HCT116 (cell line): ENCODE data around the gene UFD1. TPM values are rescaled to one million over a fixed set of nuclear protein-coding genes. Genes with fewer than 3 reads are reported as not detected.

Experiments used
- ATAC-seq: fragments of 200-7000 bp; cut with Tn5 transposase; 2 replicates; pipeline ENCODE4 v1.9.1; 2020; ENCODE audit warnings: mild to moderate bottlenecking, moderate library complexity
- BruUV-seq: library from RNA; stranded (reverse); fragments of 400-500 nt; replicated peaks from 2 replicates; lab custom pipeline; 2021; lab: Mats Ljungman, UMichigan
- CTCF ChIA-PET: fragments of 300-600 bp; sonication (Branson Sonifier 250); formaldehyde crosslinking; loops from one replicate; lab custom pipeline; 2021; ENCODE audit warnings: antibody characterized with exemption; lab: Charles Lee
- POLR2A ChIA-PET: fragments of 300-600, 350-600 bp; sonication (Branson Sonifier 250); formaldehyde crosslinking; loops from one replicate; lab custom pipeline; 2021; ENCODE audit warnings: antibody characterized with exemption; lab: Charles Lee
- RAD21 ChIA-PET, 2 experiments: fragments of 300-600 bp; sonication (Branson Sonifier 250); formaldehyde crosslinking; loops; one replicate each; lab custom pipeline; 2023; ENCODE audit warnings: low total read pairs in 2 of 2; ENCODE audit not compliant: uncharacterized antibody in 2 of 2, unreplicated experiment in 2 of 2, low non-redundant PET in 1 of 2; lab: Charles Lee
- DNase-seq: peaks from one replicate; pipeline ENCODE4 v3.0.0-alpha.2; 2010; ENCODE audit warnings: low read depth, low spot score
- H2AFZ ChIP-seq: fragments of 200-600 bp; shearing (Covaris generic), sonication (generic); 2 replicates; pipeline ENCODE4 v1.6.1; 2017; ENCODE audit warnings: low read depth, mixed run types, mixed read lengths, antibody characterized with exemption, low read length; ENCODE audit not compliant: poor library complexity, severe bottlenecking
- H3K27ac ChIP-seq: 2 replicates; pipeline ENCODE4 v1.5.1; 2012; ENCODE audit warnings: low read depth, low read length
- H3K27me3 ChIP-seq: fragments of 200-600 bp; sonication (generic); 2 replicates; pipeline ENCODE4 v1.6.1; 2016; ENCODE audit warnings: mixed run types, low read length, mixed read lengths; ENCODE audit not compliant: insufficient read depth
- H3K36me3 ChIP-seq, 2 experiments: fragments of 200-500 bp in 1 of 2; fragments of 200-600 bp in 1 of 2; sonication (Bioruptor generic) in 1 of 2; sonication (generic) in 1 of 2; 2 replicates each; pipeline versions ENCODE4 v1.5.1 to v1.6.1; 2014 to 2016; ENCODE audit warnings: low read length in 2 of 2, inconsistent platforms in 1 of 2, mixed read lengths in 1 of 2, mixed run types in 1 of 2; ENCODE audit not compliant: insufficient read depth in 2 of 2, control insufficient read depth in 1 of 2
- H3K4me1 ChIP-seq, 2 experiments: fragments of 200-600 bp in 1 of 2; sonication (generic) in 1 of 2; 2 replicates each; pipeline versions ENCODE4 v1.5.1 to v1.6.1; 2012 to 2017; ENCODE audit warnings: low read length in 2 of 2, inconsistent platforms in 1 of 2, mild to moderate bottlenecking in 1 of 2, mixed read lengths in 1 of 2, mixed run types in 1 of 2, moderate library complexity in 1 of 2; ENCODE audit not compliant: insufficient read depth in 2 of 2, control insufficient read depth in 1 of 2
- H3K4me2 ChIP-seq: fragments of 200-600 bp; sonication (generic); 2 replicates; pipeline ENCODE4 v1.6.1; 2017; ENCODE audit warnings: mixed run types, low read length, mixed read lengths
- H3K4me3 ChIP-seq, 2 experiments: fragments of 200-600 bp in 1 of 2; sonication (generic) in 1 of 2; replicated peaks in 1 of 2; 2 replicates each; pipeline ENCODE4 v1.5.1; 2011 to 2016; ENCODE audit warnings: low read length in 2 of 2, control low read depth in 1 of 2, low read depth in 1 of 2, mild to moderate bottlenecking in 1 of 2, mixed read lengths in 1 of 2, mixed run types in 1 of 2
- H3K79me2 ChIP-seq: fragments of 200-600 bp; sonication (generic); 2 replicates; pipeline ENCODE4 v1.6.1; 2017; ENCODE audit warnings: mild to moderate bottlenecking, mixed run types, low read length, moderate library complexity, mixed read lengths; ENCODE audit not compliant: insufficient read depth
- H3K9ac ChIP-seq: fragments of 200-600 bp; sonication (generic); 2 replicates; pipeline ENCODE4 v1.6.1; 2016; ENCODE audit warnings: low read length, mixed read lengths
- H3K9me2 ChIP-seq: fragments of 200-600 bp; sonication (generic), shearing (Covaris generic); 2 replicates; pipeline ENCODE4 v1.6.1; 2017; ENCODE audit warnings: mixed run types, mild to moderate bottlenecking, moderate library complexity; ENCODE audit not compliant: insufficient read depth
- H3K9me3 ChIP-seq, 2 experiments: fragments of 200-500 bp in 1 of 2; fragments of 200-600 bp in 1 of 2; sonication (Bioruptor generic) in 1 of 2; sonication (generic) in 1 of 2; 2 replicates each; pipeline ENCODE4 v1.6.1; 2014 to 2017; ENCODE audit warnings: low read length in 2 of 2, mixed read lengths in 2 of 2, inconsistent platforms in 1 of 2, low read depth in 1 of 2, mild to moderate bottlenecking in 1 of 2, mixed run types in 1 of 2, moderate library complexity in 1 of 2; ENCODE audit not compliant: control insufficient read depth in 1 of 2, insufficient read depth in 1 of 2
- H4K20me1 ChIP-seq: fragments of 200-600 bp; sonication (generic), shearing (Covaris generic); 2 replicates; pipeline ENCODE4 v1.6.1; 2017; ENCODE audit warnings: mixed run types, mild to moderate bottlenecking, moderate library complexity; ENCODE audit not compliant: insufficient read depth
- ATF3 ChIP-seq: IDR thresholded peaks from 2 replicates; pipeline ENCODE4 v1.6.1; 2012
- CBX3 ChIP-seq: IDR thresholded peaks from 2 replicates; pipeline ENCODE4 v1.6.1; 2012; ENCODE audit warnings: low read depth
- CEBPB ChIP-seq: IDR thresholded peaks from 2 replicates; pipeline ENCODE4 v1.6.1; 2012; ENCODE audit warnings: low read depth
- EGR1 ChIP-seq: IDR thresholded peaks from 2 replicates; pipeline ENCODE4 v1.6.1; 2012; ENCODE audit warnings: low read depth
- ELF1 ChIP-seq: IDR thresholded peaks from 2 replicates; pipeline ENCODE4 v1.6.1; 2012; ENCODE audit warnings: low read depth, borderline replicate concordance
- EZH2 ChIP-seq: fragments of 200-600 bp; sonication (generic); IDR thresholded peaks from 2 replicates; pipeline ENCODE4 v1.6.1; 2017; ENCODE audit warnings: antibody characterized with exemption, mixed run types
- EZH2phosphoT487 ChIP-seq: fragments of 200-600 bp; IDR thresholded peaks from 2 replicates; pipeline ENCODE4 v1.6.1; 2018; ENCODE audit warnings: antibody characterized with exemption, borderline replicate concordance
- JUND ChIP-seq: IDR thresholded peaks from 2 replicates; pipeline ENCODE4 v1.6.1; 2012
- POLR2AphosphoS5 ChIP-seq: IDR thresholded peaks from 2 replicates; pipeline ENCODE4 v1.6.1; 2011; ENCODE audit warnings: mild to moderate bottlenecking, low read depth, low read length, moderate library complexity
- RAD21 ChIP-seq: IDR thresholded peaks from 2 replicates; pipeline ENCODE4 v1.6.1; 2012; ENCODE audit warnings: low read depth, mild to moderate bottlenecking
- SIN3A ChIP-seq: IDR thresholded peaks from 2 replicates; pipeline ENCODE4 v1.6.1; 2012; ENCODE audit warnings: low read depth
- SP1 ChIP-seq: IDR thresholded peaks from 2 replicates; pipeline ENCODE4 v1.6.1; 2012; ENCODE audit warnings: low read depth
- TCF7L2 ChIP-seq: IDR thresholded peaks from 2 replicates; pipeline ENCODE4 v1.7.0; 2011; ENCODE audit warnings: borderline replicate concordance, inconsistent platforms; ENCODE audit not compliant: insufficient read depth, insufficient read length; ENCODE audit errors: extremely low read depth
- YY1 ChIP-seq: IDR thresholded peaks from 2 replicates; pipeline ENCODE4 v1.6.1; 2011; ENCODE audit warnings: low read length, low read depth, moderate library complexity, mild to moderate bottlenecking; ENCODE audit not compliant: insufficient replicate concordance; ENCODE audit errors: extremely low read depth
- ZBTB33 ChIP-seq: IDR thresholded peaks from 2 replicates; pipeline ENCODE4 v1.6.1; 2011; ENCODE audit warnings: mild to moderate bottlenecking, low read length, moderate library complexity; ENCODE audit not compliant: insufficient replicate concordance; ENCODE audit errors: extremely low read depth
- ZFX ChIP-seq: fragments of 450-650 bp; IDR thresholded peaks from 2 replicates; pipeline ENCODE4 v1.6.1; 2017
- ZNF274 ChIP-seq: fragments of 200-500 bp; sonication (Bioruptor generic); IDR thresholded peaks from 2 replicates; pipeline ENCODE4 v1.6.1; 2014; ENCODE audit warnings: mild to moderate bottlenecking, low read depth, low read length, inconsistent platforms
- intact Hi-C: fragments of 100-400 bp; cut with micrococcal nuclease; formaldehyde crosslinking; loops from 2 replicates; pipeline ENCODE4 v1.10.0; 2022
- total RNA-seq: library from RNA; stranded (reverse); gene quantifications from one replicate; pipeline ENCODE4 v1.2.1, GENCODE V29; 2021; ENCODE audit not compliant: unreplicated experiment
- TF ChIP-seq, protein P1 (sequence below), 3 experiments: fragments of 200-600 bp in 1 of 3; sonication (generic) in 1 of 3; IDR thresholded peaks in 2 of 3; conservative IDR thresholded peaks in 1 of 3; 2 replicates each; pipeline ENCODE4 v1.5.1; 2012 to 2017; ENCODE audit warnings: low read depth in 2 of 3, low read length in 2 of 3, antibody characterized with exemption in 1 of 3, borderline replicate concordance in 1 of 3, control low read depth in 1 of 3, mild to moderate bottlenecking in 1 of 3, mixed read lengths in 1 of 3, mixed run types in 1 of 3, moderate library complexity in 1 of 3; ENCODE audit not compliant: insufficient read depth in 1 of 3
- TF ChIP-seq, protein P2 (sequence below): IDR thresholded peaks from 2 replicates; pipeline ENCODE4 v1.6.1; 2012

The UFD1 gene
- total RNA-seq, 1 experiment from 2014 or later: 97.5 TPM

GRCh38 chr22:19440411-19441195, 38.4 kb downstream of the UFD1 start:
- no peaks in the 10 kb centered on the region for H3K9me2 ChIP-seq
- no peak for DNase-seq
- no TSS peak for BruUV-seq
- CTCF ChIA-PET: no interaction called here
- no peak overlapping the region for H3K4me2 ChIP-seq
- H3K27ac ChIP-seq: no peak overlapping the region
- no peaks in the 10 kb centered on the region for H3K4me1 ChIP-seq
- TF ChIP-seq SIN3A (no peak), RAD21 (no peak), ZNF274 (no peak), EZH2 (no peak), JUND (no peak), POLR2AphosphoS5 (no peak), SP1 (no peak), ZFX (no peak), TCF7L2 (no peak), YY1 (no peak), ATF3 (no peak), ZBTB33 (no peak), CEBPB (no peak), ELF1 (no peak), CBX3 (no peak), EZH2phosphoT487 (no peak), EGR1 (no peak)
- TF ChIP-seq, protein P1, sequence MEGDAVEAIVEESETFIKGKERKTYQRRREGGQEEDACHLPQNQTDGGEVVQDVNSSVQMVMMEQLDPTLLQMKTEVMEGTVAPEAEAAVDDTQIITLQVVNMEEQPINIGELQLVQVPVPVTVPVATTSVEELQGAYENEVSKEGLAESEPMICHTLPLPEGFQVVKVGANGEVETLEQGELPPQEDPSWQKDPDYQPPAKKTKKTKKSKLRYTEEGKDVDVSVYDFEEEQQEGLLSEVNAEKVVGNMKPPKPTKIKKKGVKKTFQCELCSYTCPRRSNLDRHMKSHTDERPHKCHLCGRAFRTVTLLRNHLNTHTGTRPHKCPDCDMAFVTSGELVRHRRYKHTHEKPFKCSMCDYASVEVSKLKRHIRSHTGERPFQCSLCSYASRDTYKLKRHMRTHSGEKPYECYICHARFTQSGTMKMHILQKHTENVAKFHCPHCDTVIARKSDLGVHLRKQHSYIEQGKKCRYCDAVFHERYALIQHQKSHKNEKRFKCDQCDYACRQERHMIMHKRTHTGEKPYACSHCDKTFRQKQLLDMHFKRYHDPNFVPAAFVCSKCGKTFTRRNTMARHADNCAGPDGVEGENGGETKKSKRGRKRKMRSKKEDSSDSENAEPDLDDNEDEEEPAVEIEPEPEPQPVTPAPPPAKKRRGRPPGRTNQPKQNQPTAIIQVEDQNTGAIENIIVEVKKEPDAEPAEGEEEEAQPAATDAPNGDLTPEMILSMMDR (IDR thresholded peaks at IDR 0.05 in 2 of 3, conservative IDR thresholded peaks at IDR 0.05 in 1 of 3; ENCODE audit: borderline replicate concordance in 1 of 3, insufficient read depth in 1 of 3, low read depth in 2 of 3, low read length in 2 of 3): no peak
- TF ChIP-seq, protein P2, sequence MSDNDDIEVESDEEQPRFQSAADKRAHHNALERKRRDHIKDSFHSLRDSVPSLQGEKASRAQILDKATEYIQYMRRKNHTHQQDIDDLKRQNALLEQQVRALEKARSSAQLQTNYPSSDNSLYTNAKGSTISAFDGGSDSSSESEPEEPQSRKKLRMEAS: no peak
- TF ChIP-seq, all 23 proteins: peak for 0
- H2AFZ ChIP-seq: no peak overlapping the region
- H3K9me3 ChIP-seq: no peaks in the 10 kb centered on the region
- no peak overlapping the region for H3K9ac ChIP-seq
- POLR2A ChIA-PET: no interaction called here
- H4K20me1 ChIP-seq: peaks cover 3% of the 10 kb centered on the region; the same call in 1 of the 2 replicates
- intact Hi-C loops: no loop called here
- RAD21 ChIA-PET: no interaction called here
- H3K4me3 ChIP-seq: no peak overlapping the region
- no peaks in the 10 kb centered on the region for H3K27me3 ChIP-seq
- peaks cover 9 to 22% of the 10 kb centered on the region in 2 experiments; a peak in 3 of 4 replicates for H3K36me3 ChIP-seq
- no peak for ATAC-seq
- H3K79me2 ChIP-seq: peaks cover 42% of the 10 kb centered on the region
